ENCODE measurements around the gene LRRC36. TPM values are rescaled to one million over a fixed set of nuclear protein-coding genes. Genes with fewer than 3 reads are reported as not detected.

Gene LRRC36
- total RNA-seq, 1 donor from 2014 or later = 0.89 TPM

GRCh38 chr16:67431775-67432505 is 105.3 kb downstream of the LRRC36 start:
- Mint-ChIP-seq H3K27me3 (ENCODE audit: low read depth) (peaks cover 37% of the 10 kb centered on the region), H3K27ac (no peak overlapping the region), H3K4me1 (ENCODE audit: low read depth) (peaks cover 5% of the 10 kb centered on the region), H3K9me3 (no peaks in the 10 kb centered on the region), H3K4me3 (ENCODE audit: low read depth) (peak overlapping the region; percentile 38), H3K36me3 (ENCODE audit: low read depth) (no peaks in the 10 kb centered on the region)
- intact Hi-C loops (cut with micrococcal nuclease) = no loop called here
- no peak for DNase-seq (ENCODE audit: low spot score)

DNA sequence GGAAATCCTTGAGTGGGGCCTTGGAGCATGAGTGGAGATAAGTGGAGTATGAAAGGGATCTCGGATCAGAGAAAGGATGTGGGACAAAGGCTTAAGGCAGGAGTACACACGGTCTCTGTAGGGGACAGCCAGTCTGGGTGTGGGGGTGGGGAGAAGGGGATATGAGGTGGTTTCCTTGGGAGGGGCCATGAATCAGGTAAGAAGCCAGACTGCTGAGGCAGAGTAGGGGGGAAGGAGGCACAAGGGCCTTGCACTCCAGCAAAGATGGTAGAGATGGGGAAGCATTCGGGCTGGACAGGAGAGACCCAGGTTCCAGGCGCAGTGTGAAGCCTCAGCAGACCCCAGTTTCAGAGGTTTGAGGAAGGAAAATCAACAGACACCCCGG is 105.9 kb downstream of the LRRC36 start:
- Mint-ChIP-seq H3K36me3 (ENCODE audit: low read depth) (no peaks in the 10 kb centered on the region), H3K4me1 (ENCODE audit: low read depth) (peaks cover 5% of the 10 kb centered on the region), H3K4me3 (ENCODE audit: low read depth) (peak overlapping the region; percentile 11), H3K9me3 (no peaks in the 10 kb centered on the region), H3K27me3 (ENCODE audit: low read depth) (peaks cover 33% of the 10 kb centered on the region), H3K27ac (no peak overlapping the region)
- intact Hi-C loops (cut with micrococcal nuclease) = no loop called here
- no peak for DNase-seq (ENCODE audit: low spot score)

- Mint-ChIP-seq H3K4me1 (ENCODE audit: low read depth) (peaks cover 5% of the 10 kb centered on the region), H3K4me3 (ENCODE audit: low read depth) (no peak overlapping the region), H3K36me3 (ENCODE audit: low read depth) (peaks cover 2% of the 10 kb centered on the region), H3K27ac (no peak overlapping the region), H3K27me3 (ENCODE audit: low read depth) (peaks cover 33% of the 10 kb centered on the region), H3K9me3 (no peaks in the 10 kb centered on the region)
- intact Hi-C loops (cut with micrococcal nuclease) = no loop called here
- no peak for DNase-seq (ENCODE audit: low spot score)
Measured at GRCh38 chr16:67433131-67433719, 106.6 kb downstream of the LRRC36 start.

Other genes with a start within 250 kb of the LRRC36 start
- 17.4 and 17.8 TPM in 2 replicates for gene PHAF1, start 216.9 kb upstream of the LRRC36 start, total RNA-seq
- gene B3GNT9, start 175.8 kb upstream of the LRRC36 start, total RNA-seq = 5.0 and 5.1 TPM in 2 replicates
- gene TRADD, start 166.9 kb upstream of the LRRC36 start, total RNA-seq = 35.0 and 38.3 TPM in 2 replicates
- gene FBXL8, start 166.9 kb upstream of the LRRC36 start, total RNA-seq = 26.4 and 26.7 TPM in 2 replicates
- gene HSF4, start 162.1 kb upstream of the LRRC36 start, total RNA-seq = 33.4 and 33.9 TPM in 2 replicates
- 27.3 and 30.1 TPM in 2 replicates for gene NOL3, start 156.3 kb upstream of the LRRC36 start, total RNA-seq
- 57.1 and 59.5 TPM in 2 replicates for gene MATCAP1, start 142.9 kb upstream of the LRRC36 start, total RNA-seq
- 0.14 TPM in 1 of 2 replicates, not detected in the other for gene EXOC3L1, start 136.7 kb upstream of the LRRC36 start, total RNA-seq
- gene E2F4, start 134.7 kb upstream of the LRRC36 start, total RNA-seq = 132 and 139 TPM in 2 replicates
- gene ELMO3, start 127.7 kb upstream of the LRRC36 start, total RNA-seq = 6.8 and 7.1 TPM in 2 replicates
- 53.8 and 55.4 TPM in 2 replicates for gene TMEM208, start 99.7 kb upstream of the LRRC36 start, total RNA-seq
- gene FHOD1, start 79.3 kb upstream of the LRRC36 start, total RNA-seq = 134 and 141 TPM in 2 replicates
- 5.1 and 6.4 TPM in 2 replicates for gene SLC9A5, start 77.8 kb upstream of the LRRC36 start, total RNA-seq
- 30.4 and 33.4 TPM in 2 replicates for gene PLEKHG4, start 47.3 kb upstream of the LRRC36 start, total RNA-seq
- 0.87 and 1.2 TPM in 2 replicates for gene KCTD19, start 74 bp upstream of the LRRC36 start, total RNA-seq
- not detected in 2 replicates for gene TPPP3, start 66.7 kb downstream of the LRRC36 start, total RNA-seq
- 1.4 and 1.5 TPM in 2 replicates for gene ZDHHC1, start 89.7 kb downstream of the LRRC36 start, total RNA-seq
- 1.7 and 2.8 TPM in 2 replicates for gene HSD11B2, start 104.3 kb downstream of the LRRC36 start, total RNA-seq
- 31.5 and 33.9 TPM in 2 replicates for gene ATP6V0D1, start 154.3 kb downstream of the LRRC36 start, total RNA-seq
- gene AGRP, start 156.7 kb downstream of the LRRC36 start, total RNA-seq = not detected in 2 replicates
- gene RIPOR1, start 202.0 kb downstream of the LRRC36 start, total RNA-seq = 25.6 and 26.3 TPM in 2 replicates
- gene CTCF, start 235.7 kb downstream of the LRRC36 start, total RNA-seq = 59.7 and 61.2 TPM in 2 replicates

Measured in activated T-helper 2 cell treated with anti-CD3 and anti-CD28 coated beads, Interferon-gamma antibody, Interleukin-2, Interleukin-4, amounts not matched to agents 10 μg/mL and 5 μg/mL and 100 μg/mL, durations not matched to agents 14 hours and 24 hours and 36 hours (primary cell).